Measurements from ENCODE around the gene GLOD4.

The GLOD4 gene

DNA sequence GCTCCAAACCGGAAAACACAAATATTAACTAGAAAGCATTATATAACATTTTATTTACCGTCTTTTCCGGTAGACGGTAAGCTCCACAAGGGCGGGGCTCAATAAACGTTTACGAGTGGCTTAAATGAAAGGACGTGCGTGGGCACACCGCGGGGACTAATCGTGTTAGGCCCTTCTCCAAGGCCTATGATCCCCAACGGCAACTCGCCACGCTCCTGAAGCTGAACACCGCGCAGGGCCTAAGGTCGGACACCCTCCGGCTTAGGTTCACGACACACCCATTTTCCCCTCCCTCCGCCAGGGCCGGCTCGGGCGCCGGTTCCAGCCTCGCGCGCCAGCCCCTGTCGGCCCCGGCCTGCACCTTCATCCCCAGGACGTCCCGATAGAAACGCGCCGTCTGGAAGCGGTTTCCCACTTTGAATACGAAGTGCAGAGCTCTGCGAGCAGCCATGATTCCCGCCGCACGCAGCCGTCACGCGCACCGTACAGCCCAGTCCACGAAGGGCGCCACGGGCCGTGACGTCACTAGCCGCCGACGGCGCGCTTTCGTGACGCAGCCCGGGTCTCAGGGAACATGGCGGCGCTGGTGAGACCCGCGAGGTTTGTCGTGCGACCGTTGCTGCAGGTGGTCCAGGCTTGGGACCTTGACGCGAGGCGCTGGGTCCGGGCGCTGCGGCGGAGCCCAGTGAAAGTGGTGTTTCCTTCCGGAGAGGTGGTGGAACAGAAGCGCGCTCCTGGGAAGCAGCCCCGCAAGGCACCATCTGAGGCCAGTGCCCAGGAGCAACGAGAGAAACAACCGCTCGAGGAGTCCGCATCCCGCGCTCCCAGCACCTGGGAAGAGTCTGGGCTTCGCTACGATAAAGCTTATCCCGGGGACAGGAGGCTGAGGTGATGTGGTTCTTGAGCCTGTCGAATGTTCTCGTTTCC lies at the start of gene GLOD4, which contains the start of gene MRM3:
TSS of gene GLOD4 (minus strand) at position 476 of the 927 bp plus-strand sequence. CDS start at position 451, 25 bp downstream.
TSS of gene MRM3 (plus strand) at position 549 of the 927 bp plus-strand sequence. CDS start at position 575, 26 bp downstream.
- TF ChIP-seq, protein P1, sequence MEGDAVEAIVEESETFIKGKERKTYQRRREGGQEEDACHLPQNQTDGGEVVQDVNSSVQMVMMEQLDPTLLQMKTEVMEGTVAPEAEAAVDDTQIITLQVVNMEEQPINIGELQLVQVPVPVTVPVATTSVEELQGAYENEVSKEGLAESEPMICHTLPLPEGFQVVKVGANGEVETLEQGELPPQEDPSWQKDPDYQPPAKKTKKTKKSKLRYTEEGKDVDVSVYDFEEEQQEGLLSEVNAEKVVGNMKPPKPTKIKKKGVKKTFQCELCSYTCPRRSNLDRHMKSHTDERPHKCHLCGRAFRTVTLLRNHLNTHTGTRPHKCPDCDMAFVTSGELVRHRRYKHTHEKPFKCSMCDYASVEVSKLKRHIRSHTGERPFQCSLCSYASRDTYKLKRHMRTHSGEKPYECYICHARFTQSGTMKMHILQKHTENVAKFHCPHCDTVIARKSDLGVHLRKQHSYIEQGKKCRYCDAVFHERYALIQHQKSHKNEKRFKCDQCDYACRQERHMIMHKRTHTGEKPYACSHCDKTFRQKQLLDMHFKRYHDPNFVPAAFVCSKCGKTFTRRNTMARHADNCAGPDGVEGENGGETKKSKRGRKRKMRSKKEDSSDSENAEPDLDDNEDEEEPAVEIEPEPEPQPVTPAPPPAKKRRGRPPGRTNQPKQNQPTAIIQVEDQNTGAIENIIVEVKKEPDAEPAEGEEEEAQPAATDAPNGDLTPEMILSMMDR (IDR thresholded peaks at IDR 0.05) = no peak

DNA sequence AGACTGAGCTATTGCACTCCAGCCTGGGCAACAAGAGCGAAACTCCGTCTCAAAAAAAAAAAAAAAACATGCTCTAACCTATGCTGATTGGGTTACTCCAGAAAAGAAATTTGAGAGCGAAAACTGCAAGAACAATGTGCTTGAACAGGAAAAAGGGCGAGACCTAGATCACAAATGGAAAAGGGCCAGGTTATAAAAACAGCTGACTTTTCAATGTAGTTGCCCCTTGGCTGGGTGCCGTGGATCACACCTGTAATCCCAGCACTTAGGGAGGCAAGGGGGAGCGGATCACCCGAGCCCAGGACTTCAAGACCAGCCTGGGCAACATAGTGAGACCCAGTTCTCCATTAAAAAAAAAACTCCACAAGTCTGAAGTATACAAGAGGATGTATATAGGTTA lies 48.9 kb upstream of the GLOD4 start:
- TF ChIP-seq, protein P1 (IDR thresholded peaks at IDR 0.05) = no peak

DNA sequence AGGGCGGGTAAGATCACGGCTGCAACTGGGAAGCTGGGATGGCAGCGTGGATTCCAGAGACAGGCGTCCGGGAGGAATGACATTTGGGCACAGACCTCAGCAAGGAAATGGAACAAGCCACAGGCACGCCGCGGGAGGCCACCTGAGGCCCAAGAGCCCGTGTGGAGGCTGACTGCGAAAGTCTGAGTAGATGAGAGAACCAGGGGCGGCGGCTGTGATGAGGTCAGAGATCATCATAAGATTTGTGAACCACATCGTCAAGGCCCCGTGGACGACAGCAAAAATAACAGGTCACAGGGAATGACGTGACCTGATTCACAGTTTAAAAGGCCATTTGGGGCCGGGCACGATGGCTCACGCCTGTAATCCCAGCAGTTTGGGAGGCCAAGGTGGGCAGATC lies 48.3 kb upstream of the GLOD4 start:
- TF ChIP-seq, protein P1 (IDR thresholded peaks at IDR 0.05) = no peak

DNA sequence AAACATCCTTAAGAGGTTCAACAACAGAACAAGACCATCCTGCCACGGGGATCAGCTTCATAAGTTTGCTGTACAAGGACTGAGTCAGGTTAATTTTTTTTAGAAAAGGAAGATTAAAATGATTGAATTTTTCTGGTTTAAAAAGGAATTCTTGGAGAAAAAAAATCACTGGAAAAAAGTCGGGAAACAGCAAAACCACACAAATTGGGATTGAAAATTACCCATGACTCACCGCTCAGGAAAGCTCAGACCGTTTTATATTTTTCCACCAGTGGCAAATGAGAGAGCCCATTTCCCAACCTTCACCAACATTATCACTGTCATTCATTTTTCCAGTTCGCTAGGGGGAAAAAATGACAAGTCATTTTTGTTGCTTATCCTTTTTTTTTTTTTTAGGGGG lies 46.7 kb upstream of the GLOD4 start:
- TF ChIP-seq, protein P1 (IDR thresholded peaks at IDR 0.05) = no peak

GRCh38 chr17:826778-827177 lies 44.7 kb upstream of the GLOD4 start:
- TF ChIP-seq, protein P1 (IDR thresholded peaks at IDR 0.05) = no peak

DNA sequence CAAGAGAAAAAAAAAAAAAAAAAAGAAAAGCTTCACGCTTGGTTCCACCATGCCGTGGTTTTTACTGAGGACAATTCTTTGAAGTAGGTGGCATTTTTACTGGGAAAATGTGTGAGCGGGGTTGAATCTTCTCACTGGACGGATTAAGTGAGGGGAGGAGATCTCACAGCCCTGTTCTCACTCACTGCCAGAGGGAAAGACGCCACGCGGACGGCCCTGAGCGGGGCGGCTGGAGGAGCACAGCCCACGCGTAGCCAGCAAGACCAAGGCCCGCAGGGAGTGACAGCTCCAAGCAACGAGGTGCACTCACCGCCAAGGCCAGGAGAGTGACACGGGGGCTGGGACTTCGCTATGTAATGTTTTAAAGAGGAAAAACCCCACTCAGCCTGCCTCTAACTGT lies 43.1 kb upstream of the GLOD4 start:
- TF ChIP-seq, protein P1 (IDR thresholded peaks at IDR 0.05) = no peak

- TF ChIP-seq, protein P1 (IDR thresholded peaks at IDR 0.05) = no peak
Measured at GRCh38 chr17:824378-824777, 42.3 kb upstream of the GLOD4 start.
